HepG2 (cell line): ENCODE data around the gene TFDP2. TPM values are rescaled to one million over a fixed set of nuclear protein-coding genes. Genes with fewer than 3 reads are reported as not detected.

Experiments used
- ATAC-seq: fragments of 200-7000 bp; cut with Tn5 transposase; 3 replicates; pipeline ENCODE4 v1.9.1; 2020; ENCODE audit warnings: mild to moderate bottlenecking, moderate library complexity
- BruUV-seq: library from RNA; stranded (reverse); fragments of 400-500 nt; replicated peaks from 2 replicates; lab custom pipeline; 2021; lab: Mats Ljungman, UMichigan
- CTCF ChIA-PET: fragments of 300-600 bp; formaldehyde crosslinking; extraction: SDS; loops from one replicate; lab custom pipeline; 2021; ENCODE audit warnings: low total read pairs, inconsistent platforms, low intra/inter-chr PET ratio; lab: Yijun Ruan, JAX
- POLR2A ChIA-PET: fragments of 350-600 bp; sonication (Branson Sonifier 250); formaldehyde crosslinking; loops from one replicate; lab custom pipeline; 2020; ENCODE audit warnings: antibody characterized with exemption, inconsistent platforms; lab: Yijun Ruan, JAX
- DNase-seq: peaks from one replicate; pipeline ENCODE4 v3.0.0-alpha.2; 2015; ENCODE audit warnings: low spot score
- FAIRE-seq: peaks from 3 replicates; lab custom pipeline; 2011; peaks lifted over from hg19 to GRCh38; lab: Jason Lieb, UNC
- H2AFZ ChIP-seq: one replicate; pipeline ENCODE4 v1.6.1; 2011; ENCODE audit warnings: low read length, inconsistent platforms
- H3K27ac ChIP-seq: fragments of 300-600 bp; 3 replicates; pipeline ENCODE4 v1.8.0; 2011; ENCODE audit warnings: mixed run types, mild to moderate bottlenecking, mixed read lengths, low read length, inconsistent platforms; ENCODE audit not compliant: insufficient read depth; ENCODE audit errors: extremely low read length
- H3K27me3 ChIP-seq, 2 experiments: fragments of 200-600 bp in 1 of 2; 2 replicates in 1 of 2; 3 replicates in 1 of 2; pipeline versions ENCODE4 v1.6.0 to v1.8.0; 2011; ENCODE audit warnings: low read length in 2 of 2, mild to moderate bottlenecking in 2 of 2, moderate library complexity in 2 of 2, inconsistent platforms in 1 of 2; ENCODE audit not compliant: insufficient read depth in 2 of 2, control insufficient read depth in 1 of 2
- H3K36me3 ChIP-seq, 2 experiments: fragments of 200-600 bp in 1 of 2; replicated peaks in 1 of 2; 2 replicates in 1 of 2; 3 replicates in 1 of 2; pipeline versions ENCODE4 v1.5.1 to v1.8.0; 2011; ENCODE audit warnings: low read length in 2 of 2, inconsistent platforms in 1 of 2; ENCODE audit not compliant: insufficient read depth in 2 of 2, control insufficient read depth in 1 of 2
- H3K4me1 ChIP-seq: 2 replicates; pipeline ENCODE4 v1.5.1; 2012; ENCODE audit warnings: low read length, inconsistent platforms; ENCODE audit not compliant: insufficient read depth
- H3K4me2 ChIP-seq: 2 replicates; pipeline ENCODE4 v1.6.0; 2011; ENCODE audit warnings: low read depth, low read length, inconsistent platforms
- H3K4me3 ChIP-seq, 3 experiments: fragments of 200-600 bp in 1 of 3; sonication (generic), shearing (Covaris generic) in 1 of 3; replicated peaks in 1 of 3; 2 replicates each; pipeline ENCODE4 v1.5.1; 2011 to 2016; ENCODE audit warnings: low read length in 3 of 3, inconsistent platforms in 2 of 3, low read depth in 2 of 3, mild to moderate bottlenecking in 2 of 3, control low read depth in 1 of 3, mixed read lengths in 1 of 3; ENCODE audit not compliant: insufficient read depth in 1 of 3
- H3K79me2 ChIP-seq: one replicate; pipeline ENCODE4 v1.6.1; 2011; ENCODE audit warnings: low read length, inconsistent platforms; ENCODE audit not compliant: insufficient read depth
- H3K9ac ChIP-seq: 2 replicates; pipeline ENCODE4 v1.6.0; 2011; ENCODE audit warnings: mild to moderate bottlenecking, low read depth, low read length, inconsistent platforms; ENCODE audit not compliant: insufficient read depth
- H3K9me3 ChIP-seq: 2 replicates; pipeline ENCODE4 v1.5.1; 2012; ENCODE audit warnings: mild to moderate bottlenecking, low read length
- H4K20me1 ChIP-seq: 2 replicates; pipeline ENCODE4 v1.6.0; 2011; ENCODE audit warnings: inconsistent platforms, mild to moderate bottlenecking, low read length, moderate library complexity; ENCODE audit not compliant: insufficient read depth
- FOXA3 ChIP-seq: IDR thresholded peaks from 2 replicates; pipeline ENCODE4 v1.6.1; 2016; ENCODE audit warnings: missing genetic modification reagents, missing compliant biosample characterization
- MTF1 ChIP-seq: sonication (generic); formaldehyde crosslinking; IDR thresholded peaks from 2 replicates; pipeline ENCODE4 v1.5.0; 2020; ENCODE audit warnings: missing genetic modification reagents
- NFYB ChIP-seq: sonication (generic); formaldehyde crosslinking; IDR thresholded peaks from 2 replicates; pipeline ENCODE4 v1.4.0; 2020; ENCODE audit warnings: missing genetic modification reagents
- SETDB1 ChIP-seq: sonication (generic); formaldehyde crosslinking; IDR thresholded peaks from 2 replicates; pipeline ENCODE4 v1.5.1; 2020; ENCODE audit warnings: missing genetic modification reagents, mild to moderate bottlenecking, borderline replicate concordance
- ZNF205 ChIP-seq: IDR thresholded peaks from 2 replicates; pipeline ENCODE4 v1.6.1; 2018; ENCODE audit warnings: missing biosample characterization, missing genetic modification reagents
- ZNF335 ChIP-seq: sonication (generic); formaldehyde crosslinking; IDR thresholded peaks from 2 replicates; pipeline ENCODE4 v1.4.0; 2020; ENCODE audit warnings: missing genetic modification reagents
- ZNF512 ChIP-seq: sonication (generic); formaldehyde crosslinking; IDR thresholded peaks from 2 replicates; pipeline ENCODE4 v1.4.0; 2020; ENCODE audit warnings: mild to moderate bottlenecking, missing genetic modification reagents
- ZNF614 ChIP-seq: IDR thresholded peaks from 2 replicates; pipeline ENCODE4 v1.6.1; 2018; ENCODE audit warnings: missing biosample characterization, missing genetic modification reagents, inconsistent platforms, borderline replicate concordance
- ZNF773 ChIP-seq: sonication (generic); formaldehyde crosslinking; IDR thresholded peaks from 2 replicates; pipeline ENCODE4 v1.4.0; 2020; ENCODE audit warnings: missing genetic modification reagents, borderline replicate concordance
- ZNF780A ChIP-seq: sonication (generic); formaldehyde crosslinking; IDR thresholded peaks from 2 replicates; pipeline ENCODE4 v1.8.0; 2022; ENCODE audit warnings: mild to moderate bottlenecking, missing genetic modification reagents, moderate library complexity
- ZNF792 ChIP-seq: IDR thresholded peaks from 2 replicates; pipeline ENCODE4 v1.6.1; 2016
- ZSCAN21 ChIP-seq: sonication (generic); formaldehyde crosslinking; IDR thresholded peaks from 2 replicates; pipeline ENCODE4 v1.8.0; 2022; ENCODE audit warnings: mild to moderate bottlenecking, missing genetic modification reagents, moderate library complexity, borderline replicate concordance
- WGBS: methylation state at CpG from one replicate; pipeline ENCODE4 v1.1.6; 2017; ENCODE audit warnings: low lambda C conversion rate; 5-methylcytosine and 5-hydroxymethylcytosine counted together
- in situ Hi-C: cut with HindIII; loops from 2 replicates; pipeline ENCODE4 v1.10.0; 2017; ENCODE audit warnings: low pct_unique_long_range_greater_than_20kb; ENCODE audit not compliant: extremely low pct_ligation_motif_present
- intact Hi-C: fragments of 100-400 bp; cut with micrococcal nuclease; formaldehyde crosslinking; loops from one replicate; pipeline ENCODE4 v1.10.0; 2022; ENCODE audit not compliant: unreplicated experiment
- polyA plus RNA-seq, 8 experiments: library from polyadenylated mRNA; depleted of rRNA in 3 of 8; stranded (reverse) in 7 of 8; unstranded in 1 of 8; fragments of >200 nt; fragmentation: Illumina TruSeq in 4 of 8; extraction: Trizol in 4 of 8; gene quantifications; 2 replicates each; pipeline versions ENCODE4 v1.2.1 to v1.2.3, GENCODE V29; 2011 to 2016; ENCODE audit warnings: low read depth in 4 of 8, missing spikeins in 1 of 8, mixed read lengths in 1 of 8; ENCODE audit not compliant: insufficient read depth in 1 of 8
- total RNA-seq, 5 experiments: library from RNA; depleted of rRNA; stranded (reverse); fragments of >200 nt; fragmentation: Illumina TruSeq; extraction: Trizol; gene quantifications; 2 replicates each; pipeline ENCODE4 v1.2.3, GENCODE V29; 2016; ENCODE audit warnings: low read depth in 1 of 5

TFDP2 gene
- total and polyA plus RNA-seq, 2 of the 13 experiments (the other 11 are each of a cell fraction or from before 2014, with no cell fraction given), result 17.9 to 37.4 TPM

GRCh38 chr3:141942006-141942405 is 207.3 kb downstream of the TFDP2 start:
- FAIRE-seq, result no peak
- TF ChIP-seq ZNF780A (no peak), ZSCAN21 (CRISPR knock-in tag) (no peak), FOXA3 (CRISPR knock-in tag) (no peak), ZNF205 (CRISPR knock-in tag) (no peak), ZNF773 (CRISPR knock-in tag) (no peak), ZNF512 (CRISPR knock-in tag) (no peak), ZNF792 (CRISPR knock-in tag) (no peak), ZNF614 (CRISPR knock-in tag) (no peak), NFYB (CRISPR knock-in tag) (no peak), ZNF335 (no peak), MTF1 (no peak), SETDB1 (CRISPR knock-in tag) (no peak)
- TF ChIP-seq, all 625 proteins: peak for 0
- in situ Hi-C loops (no loop called here), intact Hi-C loops (no loop called here)
- H3K79me2 ChIP-seq, result no peaks in the 10 kb centered on the region
- H2AFZ ChIP-seq, result no peak overlapping the region
- H3K27ac ChIP-seq, result no peak overlapping the region
- H3K4me2 ChIP-seq, result no peak overlapping the region
- H3K4me3 ChIP-seq, result no peak overlapping the region
- ATAC-seq (no peak; the same call in 2 of the 3 replicates), DNase-seq (no peak)
- H4K20me1 ChIP-seq, result no peaks in the 10 kb centered on the region
- no peaks in the 10 kb centered on the region for H3K36me3 ChIP-seq
- no peaks in the 10 kb centered on the region for H3K4me1 ChIP-seq
- ChIA-PET POLR2A (no interaction called here), CTCF (no interaction called here)
- no TSS peak for BruUV-seq
- no peaks in the 10 kb centered on the region for H3K27me3 ChIP-seq
- 94% methylated on average over 7 of the region's 8 CpGs for WGBS
- H3K9me3 ChIP-seq, result no peaks in the 10 kb centered on the region
- no peak overlapping the region for H3K9ac ChIP-seq
